Middle frontal gyrus (tissue), 1 donor: ENCODE data around the gene KRTAP12-3.
"Not testable (repeated sequence)": the region's sequence is repeated elsewhere in the genome, so short reads cannot be mapped to it uniquely, and the experiment has no call there.

Source experiments
- DNase-seq: peaks from one replicate; pipeline ENCODE4 v3.0.0-alpha.2; 2015; ENCODE audit warnings: low spot score; ENCODE audit errors: extremely low spot score

KRTAP12-3 gene

GRCh38 chr21:44684077-44684476 is 26.3 kb downstream of the KRTAP12-3 start:
- DNase-seq, result no peak

GRCh38 chr21:44684483-44684882 is 26.8 kb downstream of the KRTAP12-3 start:
- no peak for DNase-seq

GRCh38 chr21:44685050-44685449 is 27.3 kb downstream of the KRTAP12-3 start:
- DNase-seq, result not testable (repeated sequence)

- no peak for DNase-seq
These were observed 28.5 kb downstream of the KRTAP12-3 start for GRCh38 chr21:44686000-44686781.

- DNase-seq, result no peak
These were observed 29.3 kb downstream of the KRTAP12-3 start for GRCh38 chr21:44686843-44687561.

- no peak for DNase-seq
These were observed 29.9 kb downstream of the KRTAP12-3 start for GRCh38 chr21:44687671-44688070.

- DNase-seq, result not testable (repeated sequence)
These were observed 32.0 kb downstream of the KRTAP12-3 start for GRCh38 chr21:44689740-44690139.

GRCh38 chr21:44691686-44692085 is 34.0 kb downstream of the KRTAP12-3 start:
- no peak for DNase-seq

- no peak for DNase-seq
These were observed 35.2 kb downstream of the KRTAP12-3 start for GRCh38 chr21:44692798-44693512.

GRCh38 chr21:44694776-44695175 is 37.0 kb downstream of the KRTAP12-3 start:
- DNase-seq, result no peak

GRCh38 chr21:44695184-44695583 is 37.5 kb downstream of the KRTAP12-3 start:
- no peak for DNase-seq

GRCh38 chr21:44695641-44696040 is 37.9 kb downstream of the KRTAP12-3 start:
- no peak for DNase-seq

- DNase-seq, result no peak
These were observed 38.8 kb downstream of the KRTAP12-3 start for GRCh38 chr21:44696572-44696971.

GRCh38 chr21:44697172-44697810 is 39.6 kb downstream of the KRTAP12-3 start, which contains the start of gene KRTAP10-12:
KRTAP10-12 (plus strand) TSS chr21:44697172; CDS start chr21:44697202, 30 bp downstream.
- not testable (repeated sequence) for DNase-seq

- DNase-seq, result no peak
These were observed 40.3 kb downstream of the KRTAP12-3 start for GRCh38 chr21:44697811-44698734.

- no peak for DNase-seq
These were observed 41.8 kb downstream of the KRTAP12-3 start for GRCh38 chr21:44699502-44700001.

GRCh38 chr21:44700101-44701022 is 42.6 kb downstream of the KRTAP12-3 start:
- no peak for DNase-seq

GRCh38 chr21:44701023-44701400 is 43.3 kb downstream of the KRTAP12-3 start:
- DNase-seq, result no peak

GRCh38 chr21:44701541-44701940 is 43.8 kb downstream of the KRTAP12-3 start:
- DNase-seq, result no peak
